Cardiac fibroblast (primary cell): ENCODE results near the gene ATOH8.

Experiments used
- DNase-seq, 2 donors: peaks; one replicate each; pipeline versions ENCODE4 v3.0.0 to v3.0.0-alpha.2; 2010; ENCODE audit warnings: low read depth in 2 of 2
- H3K4me3 ChIP-seq, 2 donors: replicated peaks in 1 of 2; 1 replicate in 1 of 2; 2 replicates in 1 of 2; pipeline ENCODE4 v1.5.1; 2011; ENCODE audit warnings: low read depth in 2 of 2, low read length in 2 of 2, mild to moderate bottlenecking in 2 of 2, moderate library complexity in 1 of 2
- TF ChIP-seq, protein P1 (sequence below): IDR thresholded peaks from one replicate; pipeline ENCODE4 v1.5.1; 2011; ENCODE audit warnings: low read depth, mild to moderate bottlenecking, low read length, inconsistent platforms

The ATOH8 gene

DNA sequence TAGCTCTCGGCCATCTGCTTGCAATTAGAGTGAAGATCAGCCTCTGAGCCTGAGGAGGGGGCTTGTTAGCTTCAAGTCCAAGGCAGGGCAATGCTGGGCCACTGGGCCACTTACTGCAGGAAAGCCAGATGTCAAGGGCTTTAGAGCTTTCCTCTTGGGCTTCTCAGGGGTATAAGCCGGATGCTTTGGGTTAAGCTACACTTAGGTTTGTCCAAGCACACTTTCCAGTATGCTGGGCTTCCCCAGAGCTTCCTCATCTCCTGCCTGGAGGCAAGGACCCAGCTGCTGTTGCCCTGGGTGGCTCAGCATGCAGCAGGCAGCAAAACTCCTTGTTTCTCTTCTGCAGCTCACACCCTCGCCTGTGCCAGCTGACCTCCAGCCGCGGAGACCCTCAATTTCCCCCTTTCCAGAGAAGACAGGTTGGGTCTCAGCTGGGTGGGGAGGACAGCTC lies 29.0 kb upstream of the ATOH8 start:
- H3K4me3 ChIP-seq: no peak overlapping the region
- DNase-seq: no peak
- TF ChIP-seq, protein P1, sequence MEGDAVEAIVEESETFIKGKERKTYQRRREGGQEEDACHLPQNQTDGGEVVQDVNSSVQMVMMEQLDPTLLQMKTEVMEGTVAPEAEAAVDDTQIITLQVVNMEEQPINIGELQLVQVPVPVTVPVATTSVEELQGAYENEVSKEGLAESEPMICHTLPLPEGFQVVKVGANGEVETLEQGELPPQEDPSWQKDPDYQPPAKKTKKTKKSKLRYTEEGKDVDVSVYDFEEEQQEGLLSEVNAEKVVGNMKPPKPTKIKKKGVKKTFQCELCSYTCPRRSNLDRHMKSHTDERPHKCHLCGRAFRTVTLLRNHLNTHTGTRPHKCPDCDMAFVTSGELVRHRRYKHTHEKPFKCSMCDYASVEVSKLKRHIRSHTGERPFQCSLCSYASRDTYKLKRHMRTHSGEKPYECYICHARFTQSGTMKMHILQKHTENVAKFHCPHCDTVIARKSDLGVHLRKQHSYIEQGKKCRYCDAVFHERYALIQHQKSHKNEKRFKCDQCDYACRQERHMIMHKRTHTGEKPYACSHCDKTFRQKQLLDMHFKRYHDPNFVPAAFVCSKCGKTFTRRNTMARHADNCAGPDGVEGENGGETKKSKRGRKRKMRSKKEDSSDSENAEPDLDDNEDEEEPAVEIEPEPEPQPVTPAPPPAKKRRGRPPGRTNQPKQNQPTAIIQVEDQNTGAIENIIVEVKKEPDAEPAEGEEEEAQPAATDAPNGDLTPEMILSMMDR: no peak

DNA sequence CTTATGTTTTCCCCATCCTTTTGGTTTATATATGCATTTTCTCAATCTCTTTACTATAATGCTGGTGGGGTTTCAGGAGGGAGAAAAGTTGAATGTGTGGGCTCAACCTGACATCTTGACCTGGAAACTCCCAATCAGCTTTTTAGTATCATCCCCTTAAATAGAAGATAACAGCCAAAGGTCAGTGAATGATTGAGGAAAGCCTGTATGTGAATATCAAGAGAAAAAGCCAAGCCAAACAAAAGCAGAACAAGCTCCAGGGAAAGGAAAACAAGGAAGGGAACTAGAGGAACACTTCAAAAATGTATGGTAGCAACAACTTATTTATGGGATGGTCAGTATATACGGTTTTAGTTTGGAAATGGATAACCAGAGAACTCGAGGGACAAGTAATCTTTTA lies 28.3 kb upstream of the ATOH8 start:
- DNase-seq: no peak
- H3K4me3 ChIP-seq: no peak overlapping the region
- TF ChIP-seq, protein P1: no peak

DNA sequence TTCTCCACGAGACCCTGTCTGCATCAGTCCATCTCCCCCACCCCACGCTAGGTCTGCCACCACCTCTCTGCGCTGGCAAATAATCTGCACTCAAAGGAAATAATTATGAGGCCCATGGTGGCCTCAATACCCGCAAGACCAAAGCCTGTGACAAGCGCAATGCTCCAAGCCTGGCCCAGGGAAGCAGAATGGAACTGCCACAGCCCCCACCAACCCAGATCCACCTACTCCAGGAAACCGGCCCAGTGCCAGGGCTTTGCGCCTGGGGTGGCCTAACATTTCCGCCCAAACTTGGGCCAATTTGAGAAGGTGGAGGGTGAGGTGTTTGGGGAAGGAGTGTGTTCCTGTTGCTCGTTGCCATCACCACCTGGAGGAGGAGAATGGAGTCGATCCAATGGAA lies 26.0 kb upstream of the ATOH8 start:
- TF ChIP-seq, protein P1: no peak
- DNase-seq: no peak

DNA sequence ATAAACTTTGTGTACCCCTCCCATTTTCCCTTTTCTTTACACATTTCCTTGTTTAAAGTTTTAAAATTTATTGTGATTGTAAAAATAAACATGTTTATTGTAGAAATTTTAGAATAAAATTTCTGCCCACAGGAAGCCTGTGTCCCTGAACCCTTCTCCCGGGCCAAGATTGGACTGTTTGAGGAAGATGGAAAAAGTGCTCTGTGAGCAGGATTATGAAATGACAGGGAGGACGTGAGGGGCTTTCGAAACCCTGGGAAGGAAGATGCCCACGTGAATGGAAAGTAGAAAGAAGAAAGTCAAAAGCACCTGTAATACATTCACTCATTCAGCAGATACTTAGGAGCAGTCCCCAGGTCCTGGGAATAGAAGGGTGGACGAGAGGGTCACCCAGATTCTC lies 25.4 kb upstream of the ATOH8 start:
- no peak for DNase-seq
- TF ChIP-seq, protein P1: no peak
- H3K4me3 ChIP-seq: no peak overlapping the region

More for the DNA sequence above, 26.0 kb upstream of the ATOH8 start:
- H3K4me3 ChIP-seq: no peak overlapping the region

DNA sequence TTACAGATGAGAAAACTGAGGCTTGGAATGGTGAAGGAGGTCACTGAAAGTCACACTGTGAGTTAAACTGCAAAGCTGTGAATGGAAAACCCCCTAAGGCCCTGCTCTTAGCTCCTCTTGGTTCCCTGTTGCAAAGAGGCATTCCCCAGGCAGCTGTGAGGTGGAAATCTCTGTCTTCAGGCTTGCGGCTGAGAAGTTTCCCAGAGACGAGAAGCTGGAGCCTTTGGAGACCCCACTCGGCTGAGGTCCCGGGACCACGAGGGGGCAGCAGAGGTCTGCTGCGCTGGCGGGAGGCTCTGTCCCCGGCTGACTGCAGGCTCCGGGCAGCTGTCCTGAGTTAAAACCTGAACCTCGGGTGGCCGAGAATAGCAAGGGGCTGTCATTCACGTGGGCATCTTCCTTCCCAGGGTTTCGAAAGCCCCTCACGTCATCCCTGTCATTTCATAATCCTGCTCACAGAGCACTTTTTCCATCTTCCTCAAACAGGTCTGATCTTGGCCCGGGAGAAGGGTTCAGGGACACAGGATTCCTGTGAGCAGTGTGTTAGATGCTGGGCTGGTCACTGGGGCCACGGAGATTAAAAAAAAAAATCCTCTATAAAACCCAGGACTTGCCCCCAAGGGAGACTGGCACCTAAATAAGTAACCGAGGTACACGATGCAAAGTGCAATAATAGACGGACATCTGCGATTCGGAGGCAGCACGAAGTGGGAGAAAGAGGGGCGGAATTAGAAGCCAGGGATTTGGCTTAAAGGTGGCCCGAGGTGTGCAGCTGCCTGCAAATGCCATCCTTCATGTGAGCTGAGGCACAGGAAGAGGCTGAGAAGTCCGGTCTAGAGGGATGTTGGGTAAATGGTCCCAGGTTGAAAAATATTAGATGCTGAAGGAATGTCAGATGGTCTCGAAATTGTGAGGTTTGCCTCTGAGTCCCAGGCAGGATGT lies 24.6 kb upstream of the ATOH8 start:
- peak; percentile 84 to 90 for DNase-seq
- H3K4me3 ChIP-seq: no peak overlapping the region
- TF ChIP-seq, protein P1: peak; percentile 99

DNA sequence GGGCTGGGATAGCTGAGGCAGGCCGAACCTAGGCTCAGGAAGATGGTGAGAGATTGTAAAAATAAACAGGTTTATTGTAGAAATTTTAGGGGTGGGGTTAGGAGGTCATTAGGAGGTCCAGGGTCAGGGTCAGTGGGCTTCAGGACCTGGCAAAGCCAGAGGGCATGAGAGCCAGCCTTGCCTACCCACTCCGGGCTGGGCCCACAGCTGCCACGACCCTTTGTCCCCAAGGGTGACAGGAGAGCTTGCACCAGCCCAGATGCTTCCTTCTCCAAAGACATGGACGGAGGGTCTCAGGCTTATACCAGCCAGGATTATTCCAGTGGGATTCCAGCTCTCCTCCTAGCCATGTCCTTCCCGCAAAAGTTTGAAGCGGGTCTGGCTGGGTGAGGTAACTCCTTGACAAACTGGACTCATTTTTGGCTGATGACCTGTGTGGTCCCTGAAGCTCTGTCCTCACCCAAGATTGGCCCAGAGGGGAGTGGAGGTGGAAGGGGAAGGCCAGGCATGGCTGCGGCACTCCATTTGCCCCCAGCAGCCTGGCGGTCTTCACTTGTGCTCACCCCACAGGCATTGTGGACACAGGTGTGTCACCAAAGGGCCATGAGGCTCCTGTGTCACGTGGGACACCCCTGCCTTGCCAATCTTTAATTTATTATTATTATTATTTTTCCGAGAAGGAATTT lies 23.8 kb upstream of the ATOH8 start:
- TF ChIP-seq, protein P1: no peak
- DNase-seq: no peak
- H3K4me3 ChIP-seq: no peak overlapping the region
